Fibroblast of peridontal ligament (primary cell): ENCODE data around the gene TMC7.
A peak's percentile ranks its signal among the peaks of the same experiment; 100 is the strongest.

Source experiments
- DNase-seq: peaks from one replicate; pipeline ENCODE4 v3.0.0-alpha.2; 2010; ENCODE audit errors: extremely low read depth

The TMC7 gene

DNA sequence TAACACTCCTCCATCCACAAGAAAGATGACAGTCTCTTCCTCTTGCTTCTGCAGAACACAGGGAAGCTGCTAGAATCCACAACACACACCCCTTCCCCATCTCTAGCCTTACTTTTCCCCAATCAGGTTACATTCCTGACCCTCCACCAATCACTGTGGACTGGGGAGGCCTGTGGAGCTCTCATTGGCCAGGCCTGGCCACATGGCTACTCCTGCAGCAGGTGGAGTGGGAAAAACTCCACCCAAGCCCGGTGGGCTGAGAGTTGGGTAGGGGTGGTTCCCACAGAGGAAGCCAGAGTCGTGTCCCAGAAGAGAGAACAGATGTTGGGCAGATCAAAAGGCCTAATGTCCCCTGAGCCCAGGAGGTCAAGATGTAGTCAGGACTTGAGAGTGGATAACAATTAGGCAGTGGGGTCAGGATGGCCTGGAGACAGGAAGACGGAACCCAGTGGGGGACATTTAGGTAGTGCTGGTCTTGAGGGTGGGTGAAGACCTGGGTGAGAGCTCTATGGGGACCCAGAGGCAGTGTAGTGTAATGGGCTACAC lies 105.7 kb downstream of the TMC7 start:
- no peak for DNase-seq

GRCh38 chr16:19090916-19091315 lies 107.2 kb downstream of the TMC7 start:
- no peak for DNase-seq

GRCh38 chr16:19092653-19093410 lies 109.1 kb downstream of the TMC7 start:
- DNase-seq: no peak

DNA sequence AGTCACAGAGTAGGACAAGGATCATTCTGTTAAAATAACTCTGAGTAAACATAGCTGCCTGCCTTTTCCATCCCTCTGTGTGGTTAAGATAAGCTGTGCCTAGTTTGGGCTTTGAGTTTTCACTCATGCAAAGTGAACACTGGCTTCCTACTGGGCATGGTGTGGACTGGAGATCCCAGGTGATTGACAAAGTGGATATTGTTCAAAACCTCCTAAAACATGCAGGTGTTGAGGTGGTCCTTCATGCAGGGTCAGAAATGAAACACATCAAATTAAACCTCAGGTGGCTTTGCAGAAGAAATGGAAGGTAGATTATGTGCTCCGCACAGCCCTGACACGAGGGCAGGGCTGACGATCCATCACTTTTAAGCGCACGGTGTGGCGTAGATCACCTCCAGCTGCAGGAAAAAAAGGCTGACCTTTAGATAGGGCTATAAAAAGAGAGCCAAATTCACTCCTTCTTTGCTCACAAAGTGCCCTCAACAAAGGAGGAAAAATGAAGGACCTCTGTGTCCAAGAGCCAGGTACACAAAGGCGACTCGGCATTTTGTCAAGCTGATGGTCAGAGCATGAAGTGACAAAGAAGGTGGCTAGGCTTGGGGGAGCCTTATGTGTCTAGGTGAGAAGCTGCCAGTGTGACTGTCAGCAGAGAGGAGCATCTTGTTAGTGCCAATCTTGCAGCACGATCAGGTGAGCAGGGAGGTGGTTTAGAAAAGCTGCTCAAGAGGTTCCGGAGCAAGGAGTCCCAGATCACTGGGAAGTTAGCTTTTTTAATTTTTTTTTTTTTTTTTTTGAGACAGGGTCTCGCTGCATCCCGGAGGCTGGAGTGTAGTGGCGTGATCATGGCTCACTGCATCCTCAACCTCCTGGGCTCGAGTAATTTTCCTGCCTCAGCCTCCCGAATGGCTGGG lies 110.2 kb downstream of the TMC7 start:
- no peak for DNase-seq

GRCh38 chr16:19094542-19095365 lies 111.0 kb downstream of the TMC7 start:
- DNase-seq: no peak

GRCh38 chr16:19095654-19096053 lies 111.9 kb downstream of the TMC7 start:
- DNase-seq: no peak

DNA sequence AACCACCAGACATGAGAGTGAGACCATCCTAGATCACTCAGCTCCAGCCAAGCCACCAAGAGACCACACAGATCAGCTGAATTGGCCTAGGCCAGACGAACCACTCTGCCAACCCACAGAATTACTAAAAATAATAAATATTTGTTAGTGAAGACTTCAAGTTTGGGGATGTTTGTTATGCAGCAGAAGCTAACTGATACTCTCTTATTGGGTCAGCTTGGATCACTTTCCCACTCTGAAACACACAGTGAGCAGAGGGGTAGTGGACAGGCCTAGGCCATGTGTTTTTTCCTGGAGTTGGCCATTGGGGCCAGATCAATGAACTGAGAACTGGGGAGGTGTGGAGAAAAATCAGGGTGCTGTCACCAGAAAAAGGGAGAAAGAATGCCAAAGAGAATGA lies 114.4 kb downstream of the TMC7 start:
- no peak for DNase-seq

GRCh38 chr16:19102187-19102872 lies 118.6 kb downstream of the TMC7 start:
- no peak for DNase-seq

- no peak for DNase-seq
These were observed 120.9 kb downstream of the TMC7 start for GRCh38 chr16:19104607-19105006.

- no peak for DNase-seq
These were observed 121.4 kb downstream of the TMC7 start for GRCh38 chr16:19105131-19105530.

DNA sequence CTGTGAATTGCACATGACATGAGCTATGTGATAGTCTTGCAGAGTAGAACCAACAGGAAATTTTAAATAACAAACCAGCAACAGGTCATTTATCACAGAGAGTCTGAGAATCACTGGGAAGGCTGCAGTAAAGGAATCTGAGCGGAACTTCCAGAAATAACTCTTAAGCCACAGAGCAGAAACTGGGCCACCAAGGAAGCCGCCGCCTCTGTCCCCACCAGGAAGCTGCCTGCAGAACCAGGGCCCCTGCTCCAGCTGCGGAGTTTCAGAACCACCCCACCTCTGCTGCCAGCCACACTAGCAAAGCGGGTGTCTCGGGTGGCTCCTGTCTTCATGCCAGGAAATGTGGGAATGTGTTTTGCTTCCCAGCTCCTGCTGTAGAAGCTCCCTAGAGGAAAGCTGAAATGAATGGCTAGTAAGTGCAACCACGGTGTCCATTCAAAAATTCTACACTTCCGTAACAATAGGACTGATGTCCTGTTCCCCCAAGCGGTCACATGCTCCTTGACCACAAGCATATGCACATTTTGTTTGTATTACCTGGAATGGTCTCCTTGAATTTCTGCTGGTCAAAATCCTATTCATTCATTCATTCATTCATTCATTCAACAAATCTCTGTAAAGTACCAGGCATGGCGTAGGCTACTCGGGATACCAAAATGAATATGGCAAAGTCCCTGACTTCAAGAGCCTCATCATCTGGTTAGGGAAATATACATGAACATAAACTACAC lies 122.3 kb downstream of the TMC7 start:
- peak; percentile 31 for DNase-seq

- DNase-seq: no peak
These were observed 122.9 kb downstream of the TMC7 start for GRCh38 chr16:19106625-19107020.

DNA sequence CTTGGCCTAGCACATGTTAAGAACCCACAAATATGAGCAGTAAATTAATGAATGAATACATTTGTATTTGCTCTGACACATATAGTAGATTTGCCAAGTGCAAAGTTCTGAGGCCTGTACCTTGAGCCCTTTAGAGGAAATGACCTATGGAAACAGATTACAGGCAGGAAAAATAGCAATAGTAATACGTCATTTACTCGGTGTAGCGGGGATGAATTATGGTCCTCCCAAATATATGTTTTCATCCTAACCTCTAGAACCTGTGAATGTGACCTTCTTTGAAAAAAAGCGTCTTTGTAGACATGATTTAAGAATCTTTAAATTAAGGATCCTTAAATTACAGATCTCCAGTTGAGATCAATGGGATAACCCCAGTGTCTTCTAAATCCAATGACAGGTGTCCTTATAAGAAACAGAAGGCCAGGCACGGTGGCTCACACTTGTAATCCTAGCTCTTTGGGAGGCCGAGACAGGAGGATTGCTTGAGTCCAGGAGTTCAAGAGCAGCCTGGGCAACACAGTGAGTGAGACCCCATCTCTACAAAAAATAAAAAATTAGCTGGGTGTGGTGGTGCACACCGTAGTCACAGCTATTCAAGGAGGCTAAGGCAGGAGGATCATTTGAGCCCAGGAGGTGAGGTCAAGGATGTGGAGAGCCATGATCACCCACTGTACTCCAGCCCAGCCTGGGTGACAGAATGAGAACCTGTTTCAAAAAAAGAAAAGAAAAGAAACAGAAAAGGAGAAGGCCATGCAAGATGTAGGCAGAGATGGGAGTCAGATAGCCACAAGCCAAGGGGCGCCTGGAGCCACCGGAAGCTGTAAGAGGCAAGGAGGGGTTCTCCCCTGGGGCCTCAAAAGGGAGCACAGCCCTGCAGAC lies 124.9 kb downstream of the TMC7 start:
- no peak for DNase-seq

GRCh38 chr16:19109288-19109664 lies 125.5 kb downstream of the TMC7 start:
- DNase-seq: no peak

GRCh38 chr16:19110537-19111360 lies 127.0 kb downstream of the TMC7 start:
- no peak for DNase-seq

DNA sequence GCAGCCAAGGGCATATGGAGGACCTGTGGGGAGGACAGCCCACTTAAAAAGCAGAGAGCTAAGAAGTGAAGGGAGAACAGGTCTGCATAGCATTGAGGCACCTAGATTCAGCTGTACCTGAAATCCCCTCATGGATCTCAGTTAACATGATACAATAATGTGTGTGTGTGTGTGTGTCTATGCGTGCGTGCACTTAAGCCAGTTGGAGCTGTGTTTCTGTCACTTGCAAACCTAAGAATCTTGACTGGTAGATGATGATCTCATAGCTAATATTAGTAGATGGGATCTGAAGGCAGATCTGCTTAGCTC lies 128.3 kb downstream of the TMC7 start:
- no peak for DNase-seq
